ENCODE data around the gene GRK1.

GRK1 gene

DNA sequence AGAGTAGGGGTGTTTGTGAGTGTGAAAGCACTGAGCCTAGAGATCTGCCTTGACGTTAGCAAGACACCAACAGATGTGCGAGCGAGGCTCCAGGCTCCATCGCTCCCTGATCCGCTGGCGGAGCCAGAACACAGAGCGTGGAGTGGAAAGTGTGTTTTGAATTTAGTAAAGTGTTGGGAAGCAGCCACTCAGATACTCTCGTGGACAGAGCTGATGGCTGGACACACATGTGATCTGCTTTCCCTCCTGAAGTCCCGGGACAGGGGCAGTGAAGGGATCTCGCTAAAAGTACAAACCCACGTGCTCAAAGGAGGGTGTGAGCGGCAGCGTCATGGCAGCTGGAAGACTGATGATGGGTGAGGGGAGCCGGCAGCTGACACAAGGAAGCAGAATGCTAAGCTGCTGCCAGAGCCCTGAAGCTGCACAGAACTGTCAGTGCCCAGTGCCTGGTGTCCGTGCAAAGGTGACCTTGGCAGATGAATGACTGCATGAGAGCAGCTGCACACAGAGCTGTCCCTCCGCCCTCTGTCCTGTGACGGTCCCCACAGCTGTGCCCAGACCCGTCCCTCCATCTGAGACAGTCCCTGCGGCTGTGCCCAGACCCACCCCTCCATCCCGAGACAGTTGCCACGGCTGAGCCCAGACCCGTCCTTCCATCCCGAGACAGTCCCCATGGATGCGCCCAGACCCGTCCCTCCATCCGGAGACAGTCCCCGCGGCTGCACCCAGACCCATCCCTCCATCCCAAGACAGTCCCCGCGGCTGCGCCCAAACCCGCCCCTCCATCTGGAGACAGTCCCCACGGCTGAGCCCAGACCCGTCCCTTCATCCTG lies 62.4 kb downstream of the GRK1 start:
- DNase-seq (ENCODE audit: low read depth, low spot score), result no peak

DNA sequence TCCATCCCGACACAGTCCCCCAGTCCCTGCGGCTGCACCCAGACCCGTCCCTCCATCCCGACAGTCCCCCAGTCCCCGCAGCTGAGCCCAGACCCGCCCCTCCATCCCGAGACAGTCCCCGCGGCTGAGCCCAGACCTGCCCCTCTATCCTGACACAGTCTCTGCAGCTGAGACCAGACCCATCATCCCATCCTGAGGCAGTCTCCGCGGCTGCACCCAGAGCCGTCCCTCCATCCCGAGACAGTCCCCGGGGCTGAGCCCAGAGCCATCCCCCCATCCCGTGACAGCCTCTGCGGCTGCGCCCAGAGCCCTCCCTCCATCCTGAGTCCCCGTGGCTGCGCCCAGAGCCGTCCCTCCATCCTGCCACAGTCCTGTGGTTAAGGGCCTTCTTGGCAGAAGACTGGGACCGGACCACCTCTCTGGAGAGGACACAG lies 63.3 kb downstream of the GRK1 start:
- DNase-seq (ENCODE audit: low read depth, low spot score), result no peak

DNA sequence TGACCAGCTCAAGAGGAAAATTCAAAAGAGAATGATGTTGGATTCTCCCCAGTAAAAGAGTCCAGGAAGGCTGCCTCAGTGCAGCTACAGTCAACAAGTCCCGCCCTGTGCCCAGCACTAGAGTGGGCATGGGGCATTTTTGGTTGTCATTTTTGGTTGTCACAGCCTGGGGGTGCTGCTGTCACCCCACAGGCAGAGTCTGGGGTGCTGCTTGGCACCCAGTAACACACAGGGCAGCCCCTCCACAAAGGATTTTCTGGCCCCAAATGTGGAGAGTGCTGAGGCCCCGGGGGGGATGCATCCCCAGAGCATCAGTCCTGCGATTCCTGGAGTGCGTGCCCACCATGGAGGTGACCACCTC lies 63.8 kb downstream of the GRK1 start:
- no peak for DNase-seq (ENCODE audit: low read depth, low spot score)

DNA sequence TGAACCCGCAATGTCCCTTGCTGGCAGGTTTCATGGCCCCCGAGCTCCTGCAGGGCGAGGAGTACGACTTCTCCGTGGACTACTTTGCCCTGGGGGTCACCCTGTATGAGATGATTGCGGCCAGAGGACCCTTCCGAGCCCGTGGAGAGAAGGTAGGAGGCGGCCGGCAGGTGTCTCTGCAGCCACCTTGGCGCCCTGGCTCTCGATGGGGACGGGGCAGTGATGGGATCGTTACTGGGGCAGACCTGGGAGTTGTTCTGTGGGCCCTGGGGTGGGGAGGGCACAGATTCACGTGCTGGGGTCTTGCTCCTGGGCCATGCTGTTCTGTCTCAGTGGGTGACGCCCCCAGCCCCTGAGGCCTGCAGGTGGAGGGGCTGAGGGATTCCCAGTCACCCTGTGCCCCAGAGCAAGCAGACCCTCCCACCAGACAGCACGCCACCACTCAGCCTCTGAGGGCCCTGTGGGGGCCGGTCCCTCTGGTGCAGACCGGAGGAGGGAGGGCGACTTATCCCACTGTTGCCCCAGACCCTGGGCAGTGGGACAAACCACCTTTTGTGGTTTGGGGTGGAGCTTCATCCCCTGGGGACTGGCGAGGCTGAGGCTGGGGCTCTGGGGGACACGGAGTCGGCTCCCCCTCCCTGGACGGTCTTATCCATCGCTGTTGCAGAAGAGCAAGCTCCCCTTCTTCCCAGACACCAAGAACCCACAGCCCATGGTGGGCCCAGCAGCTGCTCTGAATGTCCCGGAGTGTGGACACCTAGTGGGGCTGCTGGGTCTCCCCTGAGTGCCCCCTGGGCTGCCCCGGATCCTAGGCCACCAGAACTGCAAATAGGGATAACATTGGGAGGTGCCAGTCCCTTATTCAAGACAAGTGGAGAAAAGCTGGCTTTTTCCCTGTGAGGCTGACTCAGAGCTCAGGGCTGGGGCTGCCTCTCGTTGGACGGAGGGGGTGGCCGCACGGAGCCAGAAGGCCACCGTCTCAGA lies 64.5 kb downstream of the GRK1 start:
- no peak for DNase-seq (ENCODE audit: low read depth, low spot score)

DNA sequence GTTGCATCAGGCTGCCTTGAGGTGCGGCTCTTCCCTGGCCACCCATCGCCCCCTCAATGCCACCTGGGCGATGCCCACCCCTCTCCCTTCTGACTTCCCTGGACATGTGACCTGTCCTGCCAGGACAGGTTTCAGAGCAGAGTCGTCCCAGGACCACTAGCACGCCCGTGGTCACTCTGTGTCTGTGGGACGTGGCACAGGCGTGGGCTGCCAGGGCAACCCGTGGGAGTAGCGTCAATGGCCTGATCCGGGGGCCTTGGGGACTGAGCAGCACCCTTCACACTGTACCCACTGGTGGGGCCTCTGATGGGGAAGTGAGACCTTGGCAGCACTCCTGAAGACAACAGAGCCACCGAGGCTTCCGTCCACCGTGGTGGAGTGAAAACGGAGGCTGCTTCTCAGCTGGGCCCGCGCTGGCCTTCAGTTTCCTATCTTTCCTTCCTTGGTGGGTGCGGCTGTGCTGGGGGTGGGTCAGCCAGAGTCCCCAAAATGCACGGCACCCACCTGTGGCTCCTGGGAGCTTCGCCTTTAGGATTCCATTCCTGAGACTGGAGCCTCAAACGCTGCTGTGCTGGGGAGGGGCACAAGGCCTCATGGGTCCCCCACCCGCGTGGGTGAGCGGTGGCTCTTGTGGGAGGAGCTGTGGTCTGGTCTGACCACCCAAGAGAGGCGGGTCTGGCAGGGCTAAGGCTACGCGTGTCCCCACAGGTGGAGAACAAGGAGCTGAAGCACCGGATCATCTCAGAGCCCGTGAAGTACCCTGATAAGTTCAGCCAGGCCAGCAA lies 65.3 kb downstream of the GRK1 start:
- no peak for DNase-seq (ENCODE audit: low read depth, low spot score)

DNA sequence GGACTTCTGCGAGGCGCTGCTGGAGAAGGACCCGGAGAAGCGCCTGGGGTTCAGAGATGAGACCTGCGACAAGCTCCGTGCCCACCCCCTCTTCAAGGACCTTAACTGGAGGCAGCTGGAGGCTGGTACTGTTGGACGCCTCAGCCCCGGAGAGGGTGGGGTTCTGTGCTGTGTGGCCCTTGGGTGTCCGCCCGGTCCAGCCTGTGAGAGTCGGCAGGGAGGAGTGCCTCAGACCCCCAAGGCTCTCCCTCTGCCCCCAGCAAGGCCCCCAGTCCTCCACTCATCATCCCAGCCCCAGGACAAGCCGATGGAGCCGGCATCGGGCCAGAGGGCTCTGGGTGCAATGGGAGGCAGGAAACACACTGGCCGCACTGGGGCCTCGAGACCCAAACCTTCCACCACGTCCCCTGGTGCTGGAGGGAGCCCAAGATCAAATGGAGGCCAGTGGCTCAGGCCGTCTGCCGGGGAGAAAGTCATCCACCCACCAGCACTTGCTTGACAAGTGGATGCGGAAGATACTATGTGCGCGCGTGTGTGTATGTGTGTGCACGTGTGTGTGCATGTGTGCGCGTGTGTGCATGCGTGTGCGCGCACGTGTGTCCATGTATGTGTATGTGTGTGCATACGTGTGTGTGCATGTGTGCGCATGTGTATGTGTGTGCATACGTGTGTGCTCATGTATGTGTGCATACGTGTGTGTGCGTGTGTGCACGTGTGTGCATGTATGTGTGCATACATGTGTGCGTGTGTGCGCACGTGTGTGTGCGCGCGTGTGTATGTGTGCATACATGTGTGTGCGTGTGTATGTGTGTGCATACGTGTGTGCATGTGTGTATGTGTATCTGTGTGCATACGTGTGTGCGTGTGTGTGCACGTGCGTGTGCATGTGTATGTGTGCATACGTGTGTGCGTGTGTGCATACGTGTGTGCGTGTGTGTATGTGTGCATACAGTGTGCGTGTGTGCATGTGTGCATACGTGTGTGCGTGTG lies 66.2 kb downstream of the GRK1 start:
- no peak for DNase-seq (ENCODE audit: low read depth, low spot score)

DNA sequence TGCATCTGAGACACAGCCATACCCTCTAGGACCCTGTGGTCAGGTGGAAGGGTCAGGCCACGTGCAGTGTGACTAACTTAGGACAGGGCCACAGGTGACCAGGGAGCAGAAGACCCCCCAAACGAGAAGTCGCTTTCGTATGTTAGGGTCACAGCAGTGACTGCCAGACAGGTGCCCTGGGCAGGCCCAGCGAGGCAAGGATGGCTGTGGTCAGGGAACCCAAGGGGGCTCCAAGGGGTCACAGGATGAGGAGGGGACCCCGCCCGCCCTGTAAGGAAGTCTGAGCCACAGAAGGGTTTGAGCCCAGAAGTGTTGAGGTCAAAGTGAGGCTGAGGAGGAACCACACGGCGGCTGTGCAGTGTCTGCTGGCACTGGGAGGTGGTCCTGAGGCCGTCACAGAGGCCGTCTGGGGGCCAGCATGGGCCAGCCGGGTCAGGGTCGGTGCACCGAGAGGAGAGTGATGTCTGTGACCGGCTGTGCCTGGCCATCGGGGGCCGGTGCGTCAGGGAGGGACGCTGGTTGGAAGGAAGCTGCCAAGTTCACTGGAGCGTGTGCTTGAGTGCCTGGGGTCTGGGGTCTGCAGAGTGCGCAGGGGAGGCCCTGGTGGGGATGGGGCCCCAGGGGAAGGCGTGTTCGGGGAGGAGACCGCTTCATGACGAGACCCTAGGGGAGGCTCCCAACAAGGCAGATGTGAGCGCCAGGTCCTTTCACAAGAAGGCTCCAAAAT lies 67.2 kb downstream of the GRK1 start:
- no peak for DNase-seq (ENCODE audit: low read depth, low spot score)

DNA sequence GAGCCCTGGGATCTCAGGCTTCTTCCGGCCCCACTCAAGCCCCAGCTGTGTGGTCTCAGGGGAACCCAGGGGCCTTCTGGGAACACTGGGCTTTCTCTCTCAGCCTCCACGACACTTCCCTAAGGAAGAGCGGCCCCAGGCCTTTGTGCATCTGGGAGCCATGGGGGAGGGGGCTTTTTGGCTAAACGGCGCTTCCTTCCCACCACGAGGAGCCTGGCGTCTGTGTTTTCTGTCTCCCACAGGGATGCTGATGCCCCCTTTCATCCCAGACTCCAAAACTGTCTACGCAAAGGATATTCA lies 67.8 kb downstream of the GRK1 start:
- no peak for DNase-seq (ENCODE audit: low read depth, low spot score)

DNA sequence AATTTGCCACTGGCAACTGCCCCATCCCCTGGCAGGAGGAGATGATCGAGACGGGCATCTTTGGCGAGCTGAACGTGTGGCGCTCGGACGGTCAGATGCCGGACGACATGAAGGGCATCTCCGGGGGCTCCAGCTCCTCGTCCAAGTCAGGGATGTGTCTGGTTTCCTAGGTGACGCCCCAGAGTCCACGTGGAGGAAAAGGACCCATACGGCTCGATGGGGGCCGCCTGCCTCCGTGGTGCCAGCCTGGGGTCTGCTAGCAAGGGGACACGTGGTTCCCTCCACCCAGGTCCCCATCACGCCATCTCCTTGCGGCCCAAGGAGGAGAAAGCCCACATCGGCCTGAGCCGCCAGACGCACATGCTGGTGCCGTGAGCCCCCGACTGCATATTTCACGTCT lies 68.2 kb downstream of the GRK1 start:
- no peak for DNase-seq (ENCODE audit: low read depth, low spot score)

DNA sequence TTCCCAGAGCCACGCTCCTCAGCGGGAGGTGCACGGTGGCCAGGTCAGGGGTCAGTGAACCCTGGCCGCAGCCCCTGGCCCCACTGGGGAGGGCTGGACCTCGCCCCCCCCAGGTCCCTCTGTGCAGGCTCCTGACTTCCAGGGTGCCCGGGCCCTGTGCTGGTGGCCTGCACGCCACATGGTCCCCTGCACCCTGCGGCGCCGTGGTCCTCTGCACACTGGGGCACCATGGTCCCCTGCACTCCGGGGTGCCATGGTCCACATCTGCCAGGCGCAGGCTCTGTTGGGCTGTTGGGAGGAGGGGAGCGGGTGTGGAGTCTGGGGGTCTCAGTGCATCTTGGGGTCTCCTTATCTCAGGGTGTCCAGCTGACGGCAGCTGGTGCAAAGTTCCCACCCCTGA lies 68.7 kb downstream of the GRK1 start:
- no peak for DNase-seq (ENCODE audit: low read depth, low spot score)

DNA sequence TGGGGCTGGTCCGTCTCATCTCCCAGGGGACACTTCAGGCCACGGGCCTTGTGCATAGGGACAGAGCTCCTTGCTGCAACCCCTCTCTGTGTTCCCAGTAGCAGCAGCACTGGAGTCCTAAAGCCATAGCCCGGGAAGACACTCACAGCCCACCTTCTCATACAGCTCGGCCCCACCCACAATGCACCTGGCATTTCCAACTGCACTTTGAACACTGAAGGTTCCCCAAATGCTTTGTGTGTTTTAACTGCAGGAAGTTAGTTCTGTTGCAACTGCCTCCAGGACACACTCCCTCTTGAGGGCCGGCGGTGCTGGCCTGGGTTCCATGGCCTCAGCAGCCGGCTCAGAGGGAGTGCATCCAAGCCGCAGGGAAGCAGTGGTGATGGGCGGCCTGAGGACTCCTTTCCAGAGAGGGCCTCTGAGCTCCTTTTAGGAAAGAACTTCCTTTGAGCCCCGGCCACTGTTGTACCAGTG lies 69.3 kb downstream of the GRK1 start:
- no peak for DNase-seq (ENCODE audit: low read depth, low spot score)

DNA sequence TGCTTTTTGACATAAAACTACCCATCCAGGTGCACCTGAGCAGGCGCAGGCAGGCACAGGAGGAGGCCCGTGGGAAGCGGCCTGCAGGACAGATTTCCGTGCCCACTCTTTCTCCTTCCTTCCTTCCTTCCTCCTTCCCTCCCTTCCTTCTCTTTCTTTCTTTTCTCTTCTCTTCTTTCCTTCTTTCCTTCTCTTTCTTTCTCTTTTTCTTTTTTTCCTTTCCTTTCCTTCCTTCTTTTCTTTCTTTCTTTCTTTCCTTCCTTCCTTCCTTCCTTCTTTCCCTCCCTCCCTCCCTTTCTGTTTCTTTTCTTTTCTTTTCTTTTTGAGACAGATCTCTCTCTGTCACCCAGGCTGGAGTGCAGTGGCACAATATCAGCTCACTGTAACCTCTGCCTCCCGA lies 70.8 kb downstream of the GRK1 start:
- no peak for DNase-seq (ENCODE audit: low read depth, low spot score)

DNA sequence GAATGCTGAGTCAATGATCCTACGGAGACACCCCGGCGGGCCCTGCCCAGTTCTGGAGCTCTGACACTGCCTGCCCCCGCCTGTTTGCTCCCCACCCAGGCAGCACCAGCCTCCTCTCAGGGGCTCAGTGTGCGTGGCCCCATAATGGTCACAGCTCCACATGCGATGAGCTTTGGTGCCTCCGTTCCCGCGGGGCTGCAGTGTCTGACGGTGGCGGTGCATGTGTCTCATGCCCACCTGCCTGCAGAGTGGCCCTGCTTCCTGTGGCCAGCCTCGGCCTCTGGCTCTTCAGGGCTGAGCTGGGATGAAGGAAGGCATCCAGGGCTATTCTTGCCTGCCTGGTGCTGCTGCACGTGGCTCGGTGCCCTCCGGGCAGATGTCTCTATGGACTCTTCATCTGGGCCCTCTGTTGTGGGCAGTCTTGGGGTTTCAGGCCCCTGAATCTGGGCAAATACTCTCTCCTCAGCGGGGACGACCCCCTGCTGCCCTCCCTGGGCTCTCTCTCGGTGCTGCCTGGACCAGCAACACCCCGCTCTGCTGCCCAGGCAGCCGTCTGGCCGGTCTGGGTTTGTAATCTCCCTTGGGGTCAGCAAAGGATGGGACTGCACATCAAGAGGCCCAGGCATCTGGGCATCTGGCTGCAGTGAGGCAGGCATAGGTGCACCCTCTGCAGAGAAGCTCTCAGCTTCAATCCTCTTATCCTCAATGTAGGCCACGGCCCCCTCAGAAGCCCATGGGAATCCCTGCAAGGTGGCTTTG lies 72.7 kb downstream of the GRK1 start:
- DNase-seq (ENCODE audit: low read depth, low spot score), result no peak

DNA sequence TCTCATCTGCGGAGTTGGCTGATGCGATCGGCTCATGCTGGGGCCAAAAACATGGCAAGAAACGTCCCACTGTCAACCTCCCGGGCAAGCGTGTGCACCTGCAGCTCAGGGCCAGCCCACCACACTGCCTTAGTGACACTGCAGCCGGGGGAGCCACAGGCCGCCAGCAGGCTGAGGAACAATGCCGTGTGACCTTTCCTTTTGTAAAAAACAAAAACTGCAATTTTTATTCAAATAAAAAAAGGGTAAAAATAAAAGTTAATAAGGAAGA lies 73.2 kb downstream of the GRK1 start:
- DNase-seq (ENCODE audit: low read depth, low spot score), result no peak

DNA sequence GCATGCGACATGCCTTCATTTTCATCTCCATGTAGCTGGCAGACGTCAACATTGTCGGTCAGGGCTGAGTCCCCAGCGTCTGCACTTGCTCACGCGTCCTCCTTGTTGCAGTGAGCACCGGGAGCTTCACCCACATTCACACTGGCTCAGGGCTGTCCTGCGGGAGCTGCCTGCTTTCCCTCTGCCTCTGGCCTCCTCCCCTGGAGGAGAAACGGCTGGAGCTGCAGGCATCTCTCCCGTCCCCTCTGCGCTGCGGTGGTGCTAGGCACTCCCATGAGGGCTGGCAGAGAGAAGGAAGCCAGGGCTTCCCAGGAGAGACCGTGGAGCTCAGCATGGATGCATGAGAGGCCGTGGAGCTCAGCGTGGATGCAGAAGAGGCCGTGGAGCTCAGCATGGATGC lies 73.6 kb downstream of the GRK1 start:
- DNase-seq (ENCODE audit: low read depth, low spot score), result no peak

DNA sequence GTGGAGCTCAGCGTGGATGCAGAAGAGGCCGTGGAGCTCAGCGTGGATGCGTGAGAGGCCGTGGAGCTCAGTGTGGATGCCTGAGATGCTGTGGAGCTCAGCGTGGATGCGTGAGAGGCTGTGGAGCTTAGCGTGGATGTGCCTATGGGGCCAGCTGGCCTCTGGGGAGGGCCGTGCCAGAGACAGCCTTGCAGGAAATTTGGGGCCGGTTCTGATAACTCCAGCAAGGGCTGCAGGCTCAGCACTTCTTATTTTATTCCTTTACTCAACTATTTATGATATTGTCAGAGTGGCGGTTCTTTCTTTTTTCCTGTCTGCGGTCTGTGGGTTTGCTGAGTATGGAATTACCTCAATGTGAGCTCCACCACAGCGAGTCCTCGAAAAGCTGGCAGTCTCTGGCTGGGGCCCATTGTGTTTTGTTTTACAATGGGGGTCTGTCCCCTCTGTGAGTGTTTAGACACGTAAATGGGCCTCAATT lies 74.2 kb downstream of the GRK1 start:
- no peak for DNase-seq (ENCODE audit: low read depth, low spot score)

DNA sequence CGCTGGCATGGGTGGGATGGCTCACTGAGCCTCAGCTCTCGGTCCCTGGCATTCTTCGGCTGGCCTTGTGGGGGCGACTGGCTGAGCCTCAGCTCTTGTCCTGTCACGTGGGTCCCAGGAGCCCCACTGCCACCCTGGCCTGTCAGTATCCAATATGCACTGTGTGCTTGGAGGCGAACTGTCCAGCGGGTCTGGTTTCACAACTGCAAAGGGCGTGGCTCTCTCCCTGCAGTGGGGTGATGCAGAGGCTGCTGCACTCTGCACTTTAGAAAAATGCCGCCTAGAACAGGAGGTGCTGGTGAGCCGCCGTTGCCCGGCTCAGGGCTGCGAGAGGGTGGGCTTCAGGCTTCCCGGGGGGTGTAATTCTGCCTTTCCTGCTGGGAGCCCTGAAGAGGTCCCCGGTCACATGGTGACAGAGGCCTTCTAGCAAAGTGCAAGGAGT lies 75.0 kb downstream of the GRK1 start:
- DNase-seq (ENCODE audit: low read depth, low spot score), result no peak

DNA sequence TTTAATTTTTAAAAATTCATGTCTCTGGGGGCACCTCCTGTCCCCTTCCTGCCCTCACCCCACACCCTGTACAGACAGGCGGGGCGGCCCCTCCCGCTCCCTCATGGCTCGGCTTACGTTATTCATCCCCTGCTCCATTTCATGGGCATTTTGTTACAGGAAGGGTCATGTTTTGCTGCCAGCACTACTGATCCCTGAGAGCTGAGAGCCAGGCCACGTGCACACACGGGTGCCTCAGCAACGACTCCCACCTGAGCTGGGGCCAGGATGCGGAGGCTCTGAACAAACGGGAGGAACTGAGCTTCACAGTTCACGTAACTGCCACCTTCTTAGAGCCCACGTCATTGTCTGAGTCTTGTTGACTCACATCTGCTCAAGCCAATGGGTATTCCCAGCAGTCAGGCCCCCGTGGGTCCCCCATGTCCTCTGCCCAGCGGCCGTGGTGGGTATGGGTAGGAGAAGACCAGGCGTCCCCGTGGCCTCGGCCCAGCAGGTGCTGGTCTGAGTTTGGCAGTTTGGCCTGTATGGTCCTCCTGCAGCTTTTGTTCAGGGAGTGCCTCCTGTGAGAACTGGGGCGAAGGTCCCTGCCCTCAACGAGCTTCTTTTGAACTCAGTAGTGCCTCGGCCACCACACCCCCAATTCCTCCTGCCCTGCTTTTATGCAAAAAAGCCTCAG lies 75.6 kb downstream of the GRK1 start:
- DNase-seq (ENCODE audit: low read depth, low spot score), result no peak
